ENCODE measurements around the gene FBXL13.
"Not testable (repeated sequence)": the region's sequence is repeated elsewhere in the genome, so short reads cannot be mapped to it uniquely, and the experiment has no call there.

The FBXL13 gene

DNA sequence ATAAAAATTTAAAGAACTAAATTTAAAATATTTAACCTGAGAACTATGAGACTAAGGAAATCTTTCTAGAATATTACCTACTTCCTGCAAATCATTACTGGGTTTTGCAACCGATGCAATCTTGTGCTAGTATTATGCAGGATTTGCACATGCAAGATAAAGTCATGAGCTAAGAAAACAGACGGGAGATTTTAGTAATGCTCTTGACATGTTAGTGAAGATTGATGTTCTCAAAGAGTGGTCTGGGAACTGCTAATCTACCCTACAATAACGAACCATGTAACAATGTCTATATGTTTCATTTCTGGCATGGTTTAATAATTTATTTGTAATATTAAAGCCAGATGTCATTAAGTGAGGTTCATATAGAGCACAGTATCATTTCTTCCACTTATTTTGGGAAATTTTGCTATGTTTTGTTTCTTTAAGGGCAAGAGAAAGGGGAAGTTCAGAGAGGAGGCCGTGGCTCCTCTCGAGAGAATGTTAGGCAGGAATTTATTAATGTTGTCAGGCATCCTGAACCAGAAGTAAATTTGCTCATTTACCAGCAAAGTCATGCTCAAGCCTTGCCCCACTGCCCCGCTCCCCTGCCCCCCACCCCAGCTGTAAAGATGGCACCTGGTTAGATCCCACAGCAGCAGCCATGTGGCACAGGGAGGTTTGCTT is 139.0 kb downstream of the FBXL13 start:
- DNase-seq (ENCODE audit: low read depth in 2 of 2) = no peak

DNA sequence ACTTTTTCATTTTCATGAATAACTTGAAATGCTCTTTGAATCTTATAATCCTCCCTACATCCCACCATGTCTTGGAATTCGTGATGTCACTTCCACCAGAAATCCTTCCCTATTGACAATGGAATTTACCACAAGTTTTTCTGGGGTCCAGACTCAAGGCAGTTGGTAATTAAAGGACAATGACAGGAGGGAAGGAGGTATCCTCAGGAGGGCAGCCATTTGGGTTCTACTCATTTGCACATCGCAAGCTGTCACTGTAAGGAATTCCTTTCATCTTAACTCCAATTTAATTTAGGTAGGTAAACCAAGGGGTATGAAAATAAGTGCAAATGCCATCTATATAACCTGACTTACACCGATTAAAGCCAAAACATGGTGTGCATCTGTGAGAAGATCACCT is 139.9 kb downstream of the FBXL13 start:
- DNase-seq (ENCODE audit: low read depth in 2 of 2) = no peak

DNA sequence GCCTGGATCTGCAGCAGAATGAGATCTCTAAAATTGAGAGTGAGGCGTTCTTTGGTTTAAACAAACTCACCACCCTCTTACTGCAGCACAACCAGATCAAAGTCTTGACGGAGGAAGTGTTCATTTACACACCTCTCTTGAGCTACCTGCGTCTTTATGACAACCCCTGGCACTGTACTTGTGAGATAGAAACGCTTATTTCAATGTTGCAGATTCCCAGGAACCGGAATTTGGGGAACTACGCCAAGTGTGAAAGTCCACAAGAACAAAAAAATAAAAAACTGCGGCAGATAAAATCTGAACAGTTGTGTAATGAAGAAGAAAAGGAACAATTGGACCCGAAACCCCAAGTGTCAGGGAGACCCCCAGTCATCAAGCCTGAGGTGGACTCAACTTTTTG is 140.4 kb downstream of the FBXL13 start:
- DNase-seq (ENCODE audit: low read depth in 2 of 2) = no peak

DNA sequence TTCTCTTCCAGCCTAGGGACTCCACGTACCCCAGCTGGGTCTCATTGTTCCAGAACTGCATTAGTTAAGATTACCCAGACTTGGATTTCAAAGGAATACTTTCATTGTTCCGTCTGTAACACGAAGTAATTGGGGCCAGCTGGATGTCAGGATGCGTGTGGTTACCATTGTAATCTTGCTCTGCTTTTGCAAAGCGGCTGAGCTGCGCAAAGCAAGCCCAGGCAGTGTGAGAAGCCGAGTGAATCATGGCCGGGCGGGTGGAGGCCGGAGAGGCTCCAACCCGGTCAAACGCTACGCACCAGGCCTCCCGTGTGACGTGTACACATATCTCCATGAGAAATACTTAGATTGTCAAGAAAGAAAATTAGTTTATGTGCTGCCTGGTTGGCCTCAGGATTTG is 140.8 kb downstream of the FBXL13 start:
- DNase-seq (ENCODE audit: low read depth in 2 of 2) = no peak

DNA sequence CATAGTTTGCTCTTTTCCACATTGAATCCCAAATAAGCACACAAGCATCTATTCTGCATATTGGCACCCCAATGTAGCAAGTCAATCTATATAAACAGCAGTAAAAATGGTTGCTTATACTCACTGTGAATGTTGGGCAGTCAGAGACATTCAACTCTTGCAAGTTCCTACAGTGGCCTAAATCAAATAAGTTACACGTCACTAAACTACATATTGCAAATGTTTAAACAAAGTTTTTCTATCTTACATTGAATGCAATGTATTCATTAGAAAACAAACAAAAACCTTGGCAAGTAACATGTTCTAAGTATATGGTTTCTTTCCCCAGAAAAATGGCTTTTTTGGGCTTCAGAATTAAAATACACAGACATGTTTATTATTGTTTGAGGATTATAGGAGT is 142.8 kb downstream of the FBXL13 start:
- DNase-seq (ENCODE audit: low read depth in 2 of 2) = no peak

DNA sequence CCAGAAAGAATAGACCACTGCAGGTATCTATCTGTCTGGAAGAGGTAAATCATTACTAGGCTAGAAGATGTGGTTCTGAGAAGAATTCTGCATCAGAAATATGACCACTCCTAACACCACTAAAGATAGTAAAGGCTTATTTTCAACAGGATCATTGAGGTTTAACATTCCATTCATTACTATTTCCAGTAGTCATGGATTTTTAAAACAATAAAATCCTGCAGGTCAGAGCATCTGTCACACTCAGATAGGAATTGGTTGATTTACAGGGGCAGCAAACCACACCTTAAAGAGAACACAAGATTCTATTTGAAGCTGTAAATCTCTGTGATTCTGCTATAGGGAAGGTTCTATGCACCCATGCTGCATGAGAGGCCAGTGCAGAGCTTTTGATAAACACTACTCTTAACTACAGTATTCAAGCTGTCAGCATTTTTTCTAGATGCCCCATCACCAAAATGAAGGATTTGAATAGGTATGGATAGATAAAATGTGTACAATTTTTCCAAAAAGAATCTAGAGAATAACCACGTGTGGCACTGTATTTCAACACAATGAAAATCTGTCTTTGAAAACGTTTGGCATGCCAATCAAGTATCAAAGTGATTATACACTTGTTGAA is 147.2 kb downstream of the FBXL13 start:
- no peak for DNase-seq (ENCODE audit: low read depth in 2 of 2)

DNA sequence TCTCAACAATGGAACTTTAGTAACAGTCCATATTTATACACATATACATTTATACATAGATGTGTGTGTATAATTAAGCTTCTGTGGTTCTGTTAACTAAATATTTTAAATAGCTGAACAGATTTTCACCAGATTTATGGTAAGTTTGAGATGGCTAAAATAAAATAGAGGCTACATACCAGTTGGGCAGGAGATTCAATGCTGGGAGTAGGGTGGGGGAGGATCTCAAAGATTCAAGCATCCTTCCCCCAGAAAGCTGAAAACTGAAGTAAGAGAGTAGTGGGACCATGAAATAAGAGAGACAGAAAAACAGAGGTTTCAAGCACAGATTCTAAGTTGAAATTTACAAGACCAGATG is 147.8 kb downstream of the FBXL13 start:
- no peak for DNase-seq (ENCODE audit: low read depth in 2 of 2)

DNA sequence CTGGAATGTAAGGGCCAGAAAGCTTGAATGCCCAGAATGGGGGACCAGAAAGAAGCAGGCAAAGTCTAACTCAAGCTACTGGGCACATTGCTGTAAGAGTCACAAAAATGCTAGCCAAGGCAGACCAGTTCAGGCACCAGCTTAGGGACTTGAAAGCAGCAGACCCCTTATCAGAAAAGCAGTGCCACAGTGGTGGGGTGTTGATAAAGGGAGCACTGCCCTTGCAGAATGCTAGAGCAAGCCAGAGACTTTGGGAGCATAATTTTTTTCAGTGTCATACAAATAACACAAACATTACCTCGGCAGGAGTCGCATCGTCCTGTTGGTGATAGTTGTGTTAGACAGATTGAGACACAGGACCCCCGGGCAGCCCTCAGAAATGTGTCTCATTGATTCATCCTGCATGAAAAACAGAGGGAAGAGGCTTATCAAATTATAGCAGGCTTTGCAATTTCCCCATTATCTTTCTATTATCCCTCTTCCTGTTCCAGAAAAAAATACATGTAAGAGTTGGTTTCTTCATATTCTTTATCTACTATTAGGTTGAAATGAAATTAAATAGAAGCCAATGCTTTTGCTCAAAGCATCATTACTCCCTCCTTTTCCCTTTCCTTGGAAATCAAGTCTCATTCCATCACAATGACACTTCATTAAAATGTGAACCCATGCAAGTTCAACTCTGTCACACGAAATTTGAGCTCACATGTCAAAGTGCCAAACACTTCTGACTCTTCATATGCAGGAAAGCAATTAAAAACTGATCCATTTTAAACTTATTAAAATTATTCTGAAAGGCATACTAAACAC is 148.4 kb downstream of the FBXL13 start:
- no peak for DNase-seq (ENCODE audit: low read depth in 2 of 2)

DNA sequence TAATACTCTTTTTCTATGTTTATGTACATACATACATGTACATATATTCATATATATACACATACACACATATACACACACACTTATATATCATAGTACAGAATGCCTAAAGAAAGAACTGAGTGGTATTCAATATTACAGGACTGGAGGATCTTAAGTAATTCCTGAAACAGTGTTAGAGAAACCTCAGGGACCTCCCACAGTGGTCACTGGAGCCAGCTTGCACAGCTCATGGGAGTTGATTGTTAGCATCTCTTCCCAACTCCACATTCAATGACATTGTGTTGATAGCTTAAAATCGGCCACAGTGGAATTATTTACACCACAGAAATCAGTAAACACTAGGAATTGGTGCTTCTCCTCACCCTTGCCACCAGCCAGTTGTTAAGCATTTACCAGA is 155.8 kb downstream of the FBXL13 start:
- DNase-seq (ENCODE audit: low read depth in 2 of 2) = no peak

DNA sequence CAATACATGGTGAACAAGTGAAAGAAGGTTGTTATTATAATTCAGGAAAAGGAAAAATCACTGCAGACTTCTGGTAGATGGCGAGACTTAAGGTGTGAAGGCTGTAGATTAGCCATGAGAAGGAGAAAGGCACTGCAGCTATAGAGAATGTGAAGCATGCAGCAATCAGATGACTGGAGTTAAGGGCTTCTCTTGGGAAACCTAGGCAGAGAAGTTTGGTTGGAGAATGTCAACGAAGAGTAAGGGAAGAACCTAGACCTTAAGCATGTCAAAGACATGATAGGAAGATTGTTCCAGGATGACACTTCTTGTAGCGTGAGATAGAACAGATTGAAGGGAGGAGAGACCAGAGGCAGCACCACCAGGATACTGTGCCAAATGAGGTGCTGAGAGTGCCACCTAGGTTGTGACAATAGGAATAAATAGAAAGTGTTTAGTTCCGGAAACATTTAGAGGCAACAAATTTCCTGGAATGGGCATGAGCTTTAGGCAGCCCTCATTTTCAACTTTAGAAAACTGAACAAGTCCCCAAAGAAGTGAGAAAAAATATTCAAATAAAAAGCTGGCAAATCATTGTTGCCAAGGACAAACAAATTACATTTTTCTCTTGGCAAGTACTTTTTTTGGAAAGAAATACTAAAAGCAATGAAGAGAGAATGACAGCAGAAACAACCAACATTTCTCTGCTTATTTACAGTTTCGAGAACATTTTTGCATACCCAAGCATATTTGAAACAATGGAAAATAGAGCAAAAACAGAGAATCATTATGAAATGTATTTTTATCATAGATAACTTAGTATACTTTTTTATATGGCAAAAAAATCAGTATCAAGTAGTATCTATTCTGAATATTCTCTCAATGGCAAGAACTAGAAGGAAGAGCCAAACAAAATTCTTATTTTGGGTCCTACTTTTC is 156.9 kb downstream of the FBXL13 start:
- no peak for DNase-seq (ENCODE audit: low read depth in 2 of 2)

DNA sequence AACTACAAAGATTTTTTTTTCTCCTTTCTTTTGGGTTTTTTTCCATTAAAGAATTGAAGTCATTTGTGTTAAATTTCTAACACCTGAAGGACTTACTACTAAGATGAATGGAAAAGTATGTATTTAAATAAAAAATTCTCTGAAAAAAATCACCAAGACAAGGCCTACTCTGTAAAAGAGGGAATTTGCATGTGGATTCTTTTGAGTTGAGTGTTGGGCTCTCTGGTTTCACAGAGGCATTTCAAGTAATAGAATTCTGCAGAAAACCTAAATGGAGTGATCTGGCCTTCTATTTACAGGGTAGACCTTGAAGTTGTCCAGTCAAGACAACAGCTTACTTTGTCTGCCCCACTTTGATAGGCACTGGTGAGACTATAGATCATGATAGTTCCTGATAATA is 157.7 kb downstream of the FBXL13 start:
- DNase-seq (ENCODE audit: low read depth in 2 of 2) = no peak

DNA sequence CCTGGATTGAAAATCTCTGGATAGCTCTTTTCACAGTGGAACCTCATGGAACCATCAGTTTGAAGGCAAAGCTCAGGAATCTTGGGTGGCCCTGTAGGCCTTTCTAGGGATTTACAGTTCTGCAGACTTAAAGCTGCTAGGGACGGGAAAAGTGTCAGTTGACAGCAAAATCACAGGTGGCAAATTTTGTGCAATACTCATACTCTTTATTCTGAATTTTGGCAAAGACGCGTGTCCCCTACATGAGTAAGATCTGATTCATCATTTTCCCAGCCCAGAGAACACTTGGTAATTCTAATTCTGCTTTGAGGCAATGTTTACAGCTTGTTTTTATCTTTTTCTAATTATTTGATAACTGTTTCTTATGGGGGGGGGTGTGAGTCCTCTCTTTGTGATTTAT is 158.2 kb downstream of the FBXL13 start:
- no peak for DNase-seq (ENCODE audit: low read depth in 2 of 2)

DNA sequence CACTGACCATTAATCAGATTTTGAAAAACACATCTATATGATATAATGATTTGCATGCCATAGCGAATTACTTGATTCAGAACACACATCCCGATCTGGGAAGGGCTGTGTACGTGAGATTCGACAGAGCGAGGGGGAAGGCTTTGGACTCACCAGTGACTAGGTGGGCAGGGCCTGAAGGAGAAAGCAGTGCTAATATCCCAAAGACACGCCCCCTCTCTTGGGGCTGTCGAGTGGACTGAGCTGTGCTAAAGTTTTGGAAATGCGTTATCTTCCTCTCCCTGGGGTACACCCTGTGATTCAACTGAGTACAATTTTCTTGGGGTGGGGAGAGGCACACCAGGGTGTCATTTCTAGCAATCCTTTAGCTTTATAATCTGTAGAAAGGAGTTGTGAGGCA is 160.0 kb downstream of the FBXL13 start:
- DNase-seq (ENCODE audit: low read depth in 2 of 2) = no peak

DNA sequence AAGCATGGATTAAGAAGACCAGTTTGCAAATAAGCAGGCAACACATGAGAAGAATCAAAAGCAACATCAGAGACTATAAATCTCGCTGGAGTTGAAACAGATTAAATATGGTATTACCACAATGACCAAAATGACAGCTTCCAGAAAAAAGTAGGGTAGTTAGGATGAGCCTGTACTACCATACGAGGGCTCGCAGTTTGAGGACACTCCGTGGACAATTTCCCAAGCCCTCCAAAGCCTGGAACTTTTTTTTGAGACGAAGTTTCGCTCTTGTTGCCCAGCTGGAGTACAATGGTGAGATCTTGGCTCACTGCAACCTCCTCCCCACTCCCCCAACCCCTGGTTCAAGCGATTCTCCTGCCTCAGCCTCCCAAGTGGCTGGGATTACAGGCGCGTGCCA is 160.8 kb downstream of the FBXL13 start:
- no peak for DNase-seq (ENCODE audit: low read depth in 2 of 2)

DNA sequence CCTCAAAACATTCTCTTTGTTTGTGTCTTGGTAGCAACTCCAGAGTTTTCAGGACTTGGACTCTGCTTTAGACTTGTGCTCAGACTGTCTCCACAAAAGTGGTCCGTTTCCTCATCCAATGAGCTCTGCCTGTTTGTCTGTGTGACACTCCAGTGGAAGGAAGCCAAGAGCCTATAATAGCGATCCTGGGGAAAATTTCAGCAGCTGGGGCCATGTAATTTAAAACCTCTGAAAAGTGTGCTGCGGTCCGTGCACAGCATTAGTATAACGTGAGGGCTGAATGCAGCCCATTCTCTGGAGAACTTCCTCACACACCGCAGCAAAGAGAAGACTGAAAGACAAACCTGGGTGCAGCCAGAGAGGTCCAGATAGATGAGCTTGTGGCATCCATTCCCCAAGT is 161.9 kb downstream of the FBXL13 start, which contains the start of gene LRRC17:
TSS of gene LRRC17 (plus strand) at position 259 of the 400 bp plus-strand sequence. CDS start 20,914 bp downstream, outside the sequence.
- DNase-seq (ENCODE audit: low read depth in 2 of 2) = no peak

DNA sequence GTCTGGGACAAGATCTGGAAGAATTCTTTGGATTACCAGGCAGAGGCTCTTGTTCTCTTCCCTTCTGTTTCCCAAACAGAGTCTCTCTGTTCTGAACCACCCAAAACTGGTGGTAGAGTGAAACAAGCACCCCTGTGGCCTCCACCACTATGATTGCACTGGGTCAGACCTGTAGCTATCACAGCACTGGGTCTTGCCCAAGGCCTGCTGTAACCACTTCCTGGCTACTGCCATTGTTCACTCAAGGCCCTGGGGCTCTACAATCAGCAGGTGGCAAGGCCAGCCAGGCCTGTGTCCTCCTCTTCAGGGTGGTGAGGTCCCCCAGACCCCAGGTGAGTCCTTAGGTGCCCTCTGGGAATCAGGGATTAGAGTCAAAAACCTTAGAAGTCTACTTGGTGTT is 165.9 kb downstream of the FBXL13 start:
- DNase-seq (ENCODE audit: low read depth in 2 of 2) = no peak

DNA sequence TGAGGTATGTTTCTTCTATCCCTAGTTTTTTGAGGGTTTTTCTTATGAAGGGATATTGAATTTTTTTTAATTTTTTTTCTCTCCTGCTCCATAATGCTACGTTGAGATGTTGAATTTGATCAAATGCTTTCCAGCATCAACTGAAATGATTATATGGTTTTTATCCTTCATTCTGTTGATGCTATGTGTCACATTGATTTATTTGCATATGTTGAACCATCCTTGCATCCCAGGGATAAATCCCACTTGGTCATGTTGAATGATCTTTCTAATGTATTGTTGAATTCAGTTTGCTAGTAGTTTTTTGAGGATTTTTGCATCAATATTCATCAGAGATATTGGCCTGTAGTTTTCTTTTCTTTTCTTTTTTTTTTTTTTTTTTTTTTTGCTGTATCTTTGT is 171.0 kb downstream of the FBXL13 start:
- DNase-seq (ENCODE audit: low read depth in 2 of 2) = not testable (repeated sequence)

DNA sequence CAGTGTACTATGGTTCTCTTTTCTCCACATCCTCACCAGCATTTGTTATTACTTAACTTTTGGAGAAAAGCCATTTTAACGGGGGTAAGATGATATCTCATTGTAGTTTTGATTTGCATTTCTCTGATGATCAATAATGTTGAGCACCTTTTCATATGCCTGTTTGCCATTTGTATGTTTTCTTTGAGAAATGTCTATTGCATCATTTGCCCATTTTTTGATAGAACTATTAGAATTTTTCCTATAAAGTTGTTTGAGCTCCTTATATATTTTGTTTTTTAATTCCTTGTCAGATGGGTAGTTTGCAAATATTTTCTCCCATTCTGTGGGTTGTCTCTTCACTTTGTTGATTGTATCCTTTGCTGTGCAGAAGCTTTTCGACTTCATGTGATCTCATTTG is 172.5 kb downstream of the FBXL13 start:
- DNase-seq (ENCODE audit: low read depth in 2 of 2) = not testable (repeated sequence)

DNA sequence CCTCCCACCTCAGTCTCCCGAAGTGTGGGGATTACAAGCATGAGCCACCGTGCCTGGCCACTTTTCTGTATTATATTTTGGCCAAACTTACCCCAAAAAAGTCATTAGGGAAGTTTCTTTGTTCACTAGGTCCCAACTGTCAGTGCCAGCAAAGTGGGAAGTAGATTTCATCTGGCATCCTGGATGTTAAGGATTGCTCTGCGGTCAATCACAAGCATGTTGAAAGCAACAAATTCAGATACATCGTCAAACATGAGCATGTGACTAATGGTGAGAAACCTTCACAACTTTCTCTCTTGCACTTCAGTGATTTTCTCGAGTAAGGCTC is 176.1 kb downstream of the FBXL13 start:
- no peak for DNase-seq (ENCODE audit: low read depth in 2 of 2)

DNA sequence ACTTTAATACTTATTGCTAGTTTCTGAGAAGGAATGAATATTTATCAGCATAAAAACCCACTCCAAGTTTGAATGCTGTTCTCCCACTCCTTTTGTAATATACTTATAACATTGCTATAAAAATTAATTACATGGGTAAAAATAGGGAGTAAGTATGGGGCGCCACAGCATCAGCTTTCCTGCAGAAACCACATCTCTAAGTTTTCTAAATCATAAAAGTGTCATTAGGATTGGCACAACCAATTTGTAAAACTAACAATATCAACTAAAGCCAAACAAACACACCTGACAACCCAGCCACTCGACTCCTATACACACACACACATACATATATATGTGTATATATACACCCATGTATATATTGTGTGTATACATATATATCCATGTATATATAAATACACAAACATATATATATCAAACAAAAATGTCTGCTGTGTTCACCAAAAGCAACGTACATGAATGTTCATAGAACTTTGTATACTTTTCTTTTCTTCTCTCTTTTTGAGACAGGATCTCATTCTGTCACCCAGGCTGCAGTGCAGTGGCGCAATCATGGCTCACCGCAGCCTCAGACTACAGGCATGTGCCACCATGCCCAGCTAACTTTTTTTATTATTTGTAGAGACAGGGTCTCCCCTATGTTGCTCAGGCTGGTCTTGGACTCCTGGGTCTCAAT is 176.6 kb downstream of the FBXL13 start:
- no peak for DNase-seq (ENCODE audit: low read depth in 2 of 2)

DNA sequence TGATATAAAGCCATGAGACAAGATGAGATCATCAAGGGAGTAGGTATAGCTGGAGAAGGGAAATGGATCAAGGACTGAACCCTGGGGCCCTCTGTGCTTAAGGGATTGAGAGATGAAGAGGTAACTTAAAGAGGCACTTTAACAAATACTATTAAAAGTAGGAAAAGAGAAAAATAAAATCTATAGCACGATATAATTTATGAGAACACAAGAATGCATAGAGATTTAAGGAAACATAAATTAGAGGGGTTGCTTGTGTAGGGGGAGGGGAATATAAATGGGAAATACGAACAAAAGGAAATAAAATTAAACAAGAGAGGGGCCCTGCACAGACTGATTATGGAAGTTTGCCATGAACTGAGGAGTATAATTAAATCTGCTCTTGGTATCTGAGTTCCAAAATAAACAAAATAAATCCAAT is 177.4 kb downstream of the FBXL13 start:
- DNase-seq (ENCODE audit: low read depth in 2 of 2) = no peak

DNA sequence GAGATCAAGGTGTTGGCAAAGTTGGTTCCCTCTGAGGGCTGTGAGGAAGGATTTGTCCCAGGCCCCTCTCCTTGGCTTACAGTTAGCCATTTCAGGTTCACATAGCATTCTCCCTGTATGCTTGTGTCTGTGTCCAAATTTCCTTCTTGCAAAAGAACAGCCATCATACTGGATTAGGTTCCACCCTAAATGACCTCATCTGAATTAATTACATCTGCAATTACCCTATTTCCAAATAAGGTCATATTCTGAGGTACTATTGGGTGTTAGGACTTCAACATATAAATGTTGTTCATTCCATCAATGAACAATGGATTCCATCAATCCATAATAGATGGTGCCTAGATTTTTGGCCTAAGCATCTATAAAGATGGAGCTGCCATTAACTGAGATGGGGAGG is 178.0 kb downstream of the FBXL13 start:
- DNase-seq (ENCODE audit: low read depth in 2 of 2) = no peak

Measured in activated CD8-positive, alpha-beta memory T cell treated with anti-CD3 and anti-CD28 coated beads for 4 hours (primary cell).